ENCODE results near the gene THTPA.

- TF ChIP-seq CTCF (IDR thresholded peaks at IDR 0.05; ENCODE audit: borderline replicate concordance, extremely low read depth, low read length, poor library complexity, severe bottlenecking) (no peak), EZH2 (IDR thresholded peaks at IDR 0.05; ENCODE audit: borderline replicate concordance, low read depth, low read length, severe bottlenecking) (no peak)
Observed at GRCh38 chr14:23546450-23547035, 9.5 kb upstream of the THTPA start.

Measured in DND-41 (cell line).